Calu3 (cell line): ENCODE measurements around the gene HS3ST3B1. TPM values are rescaled to one million over a fixed set of nuclear protein-coding genes. Genes with fewer than 3 reads are reported as not detected.

ENCODE experiments used
- BruUV-seq: library from RNA; stranded (reverse); fragments of 400-500 nt; replicated peaks from 2 replicates; lab custom pipeline; 2021; lab: Mats Ljungman, UMichigan
- CTCF ChIA-PET: fragments of 300-600 bp; sonication (Branson Sonifier 250); formaldehyde crosslinking; loops from one replicate; lab custom pipeline; 2022; ENCODE audit warnings: antibody characterized with exemption; lab: Charles Lee
- DNase-seq: peaks from one replicate; pipeline ENCODE4 v3.0.0; 2022
- H3K27ac Mint-ChIP-seq: one replicate; pipeline ENCODE4 v1.8.0; 2022; ENCODE audit warnings: mixed read lengths; ENCODE audit not compliant: unreplicated experiment
- H3K27me3 Mint-ChIP-seq: one replicate; pipeline ENCODE4 v1.8.0; 2022; ENCODE audit warnings: mixed read lengths; ENCODE audit not compliant: unreplicated experiment
- H3K36me3 Mint-ChIP-seq: one replicate; pipeline ENCODE4 v1.8.0; 2022; ENCODE audit warnings: mild to moderate bottlenecking, moderate library complexity, mixed read lengths; ENCODE audit not compliant: insufficient read depth, unreplicated experiment
- H3K4me1 Mint-ChIP-seq: one replicate; pipeline ENCODE4 v1.8.0; 2022; ENCODE audit warnings: mild to moderate bottlenecking, low read depth, mixed read lengths; ENCODE audit not compliant: unreplicated experiment
- H3K4me3 Mint-ChIP-seq: one replicate; pipeline ENCODE4 v1.8.0; 2022; ENCODE audit warnings: mild to moderate bottlenecking, low read depth, moderate library complexity, mixed read lengths; ENCODE audit not compliant: unreplicated experiment
- H3K9me3 Mint-ChIP-seq: one replicate; pipeline ENCODE4 v1.8.0; 2022; ENCODE audit warnings: low read depth, mixed read lengths; ENCODE audit not compliant: unreplicated experiment
- intact Hi-C: fragments of 100-400 bp; cut with micrococcal nuclease; formaldehyde crosslinking; loops from one replicate; pipeline ENCODE4 v1.10.0; 2022; ENCODE audit not compliant: unreplicated experiment
- total RNA-seq: library from RNA; stranded (reverse); gene quantifications from 2 replicates; pipeline ENCODE4 v1.2.3, GENCODE V29; 2022
- TF ChIP-seq, protein P1 (sequence below): fragments of 200-600 bp; IDR thresholded peaks from one replicate; pipeline ENCODE4 v1.8.0; 2022; ENCODE audit warnings: antibody characterized with exemption; ENCODE audit not compliant: unreplicated experiment

HS3ST3B1 gene
- total RNA-seq, 1 experiment from 2014 or later, result 0.80 TPM

DNA sequence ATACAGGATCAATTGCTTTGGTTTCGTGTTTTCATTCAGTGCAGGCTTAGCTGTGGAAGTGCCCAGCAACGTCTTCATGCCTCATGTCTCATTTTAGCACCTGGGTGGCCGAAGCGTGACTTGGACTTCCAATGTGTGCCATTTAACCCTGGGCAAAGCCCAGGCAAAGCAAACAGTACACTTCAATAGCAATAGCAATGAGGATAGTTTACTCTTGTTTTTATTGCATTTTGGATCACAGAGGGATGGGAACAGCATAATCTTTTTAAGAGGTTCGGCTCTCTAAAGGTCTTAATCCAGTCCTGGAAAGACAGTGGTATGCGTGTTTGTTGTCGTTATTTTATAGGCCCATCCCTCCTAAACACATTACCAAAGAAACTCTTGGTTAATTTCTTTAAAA lies 86.2 kb downstream of the HS3ST3B1 start:
- no peak overlapping the region for H3K4me3 Mint-ChIP-seq
- no TSS peak for BruUV-seq
- no peak for DNase-seq
- no peak overlapping the region for H3K27ac Mint-ChIP-seq
- no peaks in the 10 kb centered on the region for H3K4me1 Mint-ChIP-seq
- CTCF ChIA-PET, result no interaction called here
- no peaks in the 10 kb centered on the region for H3K36me3 Mint-ChIP-seq
- TF ChIP-seq, protein P1, sequence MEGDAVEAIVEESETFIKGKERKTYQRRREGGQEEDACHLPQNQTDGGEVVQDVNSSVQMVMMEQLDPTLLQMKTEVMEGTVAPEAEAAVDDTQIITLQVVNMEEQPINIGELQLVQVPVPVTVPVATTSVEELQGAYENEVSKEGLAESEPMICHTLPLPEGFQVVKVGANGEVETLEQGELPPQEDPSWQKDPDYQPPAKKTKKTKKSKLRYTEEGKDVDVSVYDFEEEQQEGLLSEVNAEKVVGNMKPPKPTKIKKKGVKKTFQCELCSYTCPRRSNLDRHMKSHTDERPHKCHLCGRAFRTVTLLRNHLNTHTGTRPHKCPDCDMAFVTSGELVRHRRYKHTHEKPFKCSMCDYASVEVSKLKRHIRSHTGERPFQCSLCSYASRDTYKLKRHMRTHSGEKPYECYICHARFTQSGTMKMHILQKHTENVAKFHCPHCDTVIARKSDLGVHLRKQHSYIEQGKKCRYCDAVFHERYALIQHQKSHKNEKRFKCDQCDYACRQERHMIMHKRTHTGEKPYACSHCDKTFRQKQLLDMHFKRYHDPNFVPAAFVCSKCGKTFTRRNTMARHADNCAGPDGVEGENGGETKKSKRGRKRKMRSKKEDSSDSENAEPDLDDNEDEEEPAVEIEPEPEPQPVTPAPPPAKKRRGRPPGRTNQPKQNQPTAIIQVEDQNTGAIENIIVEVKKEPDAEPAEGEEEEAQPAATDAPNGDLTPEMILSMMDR, result no peak
- H3K9me3 Mint-ChIP-seq, result peaks cover 13% of the 10 kb centered on the region
- intact Hi-C loops, result no loop called here
- no peaks in the 10 kb centered on the region for H3K27me3 Mint-ChIP-seq

DNA sequence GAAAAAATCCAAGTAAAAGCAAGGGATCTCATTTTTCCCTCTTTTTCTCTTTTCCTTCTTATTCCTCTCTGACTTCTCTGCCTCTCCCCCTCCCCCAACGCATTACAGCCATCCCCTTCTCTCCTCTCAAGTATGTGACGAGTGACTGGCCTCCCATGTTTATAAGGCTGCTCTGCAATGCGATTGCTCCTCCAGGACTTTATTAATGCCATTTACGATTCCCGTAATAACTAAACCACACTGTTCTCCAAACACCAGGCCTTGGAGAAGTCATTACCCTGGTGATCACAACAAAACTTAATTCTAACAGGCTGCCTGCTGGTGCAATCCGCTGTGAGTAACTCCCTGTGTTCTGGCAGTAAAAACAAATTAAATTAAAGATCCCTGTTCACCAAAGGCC lies 88.8 kb downstream of the HS3ST3B1 start:
- Mint-ChIP-seq H3K27ac (no peak overlapping the region), H3K4me3 (no peak overlapping the region), H3K4me1 (no peaks in the 10 kb centered on the region), H3K36me3 (no peaks in the 10 kb centered on the region), H3K9me3 (peaks cover 19% of the 10 kb centered on the region), H3K27me3 (no peaks in the 10 kb centered on the region)
- no TSS peak for BruUV-seq
- TF ChIP-seq, protein P1, result no peak
- intact Hi-C loops, result no loop called here
- no peak for DNase-seq
- CTCF ChIA-PET, result no interaction called here

DNA sequence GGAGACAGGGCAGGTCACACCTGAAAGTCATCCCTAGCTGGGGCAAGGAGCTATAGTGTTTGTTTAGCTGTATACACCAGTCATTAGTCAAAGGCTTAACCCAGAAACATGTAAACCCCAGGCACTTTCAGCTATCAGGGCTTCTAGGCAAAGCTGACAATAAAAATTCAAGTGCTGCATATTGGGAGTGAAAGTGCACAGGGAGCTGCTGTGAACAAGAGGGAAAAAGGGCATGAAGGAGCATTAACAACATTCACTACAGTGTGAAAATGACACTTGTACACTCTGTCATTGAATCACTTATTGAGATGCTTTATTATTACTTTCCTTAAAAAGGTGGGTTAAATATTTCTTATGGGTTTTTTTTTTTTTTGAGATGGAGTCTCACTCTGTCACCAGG lies 92.8 kb downstream of the HS3ST3B1 start:
- H3K9me3 Mint-ChIP-seq, result peaks cover 20% of the 10 kb centered on the region
- H3K27me3 Mint-ChIP-seq, result no peaks in the 10 kb centered on the region
- H3K27ac Mint-ChIP-seq, result no peak overlapping the region
- no peak overlapping the region for H3K4me3 Mint-ChIP-seq
- intact Hi-C loops, result no loop called here
- no TSS peak for BruUV-seq
- DNase-seq, result no peak
- TF ChIP-seq, protein P1, result no peak
- H3K4me1 Mint-ChIP-seq, result no peaks in the 10 kb centered on the region
- H3K36me3 Mint-ChIP-seq, result no peaks in the 10 kb centered on the region
- CTCF ChIA-PET, result no interaction called here

DNA sequence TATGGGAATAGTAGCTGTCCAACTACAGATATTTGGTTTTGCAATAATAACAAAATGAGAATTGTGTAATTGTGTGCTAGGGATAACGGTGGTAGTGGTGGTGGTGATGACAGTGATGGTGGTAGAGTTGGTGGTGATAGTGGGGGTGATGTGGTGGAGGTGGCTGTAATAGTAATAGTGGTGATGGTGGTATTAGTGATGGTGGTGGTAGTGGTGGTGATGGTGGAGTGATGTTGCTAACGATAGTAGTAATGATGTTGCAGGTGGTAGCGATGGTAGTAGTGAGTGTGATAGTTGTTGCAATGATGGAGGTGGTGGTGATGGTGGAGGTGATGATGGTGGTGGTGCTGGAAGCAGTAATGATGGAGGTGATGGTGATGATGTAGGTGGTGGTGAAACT lies 94.4 kb downstream of the HS3ST3B1 start:
- H3K4me1 Mint-ChIP-seq, result no peaks in the 10 kb centered on the region
- no TSS peak for BruUV-seq
- TF ChIP-seq, protein P1, result no peak
- peaks cover 23% of the 10 kb centered on the region for H3K9me3 Mint-ChIP-seq
- intact Hi-C loops, result no loop called here
- no peak for DNase-seq
- no peak overlapping the region for H3K4me3 Mint-ChIP-seq
- H3K36me3 Mint-ChIP-seq, result no peaks in the 10 kb centered on the region
- H3K27me3 Mint-ChIP-seq, result no peaks in the 10 kb centered on the region
- H3K27ac Mint-ChIP-seq, result no peak overlapping the region
- CTCF ChIA-PET, result no interaction called here
